Effector CD8-positive, alpha-beta T cell (primary cell): ENCODE results near the gene UTRN.

Source experiments
- DNase-seq: peaks from one replicate; lab custom pipeline; 2025; lab: John Stamatoyannopoulos, UW

Gene UTRN

GRCh38 chr6:144283646-144284477, 1.3 kb upstream of the UTRN start:
- DNase-seq: no peak

DNA sequence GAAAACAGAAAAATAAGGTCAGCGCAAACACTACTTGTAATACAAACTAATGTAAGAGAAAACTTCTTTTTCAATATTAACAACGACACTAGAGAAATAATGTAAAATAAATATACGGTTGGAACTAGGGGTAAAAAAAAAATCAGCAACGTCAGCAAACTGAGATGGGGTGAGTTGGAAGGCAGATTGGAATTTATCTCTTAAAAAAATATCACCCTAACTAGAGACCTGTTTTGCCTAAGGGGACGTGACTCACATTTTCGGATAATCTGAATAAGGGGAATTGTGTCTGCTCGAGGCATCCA, 705 bp upstream of the UTRN start:
- no peak for DNase-seq

- DNase-seq: no peak
These were observed 338 bp downstream of the UTRN start for GRCh38 chr6:144285548-144285797.

DNA sequence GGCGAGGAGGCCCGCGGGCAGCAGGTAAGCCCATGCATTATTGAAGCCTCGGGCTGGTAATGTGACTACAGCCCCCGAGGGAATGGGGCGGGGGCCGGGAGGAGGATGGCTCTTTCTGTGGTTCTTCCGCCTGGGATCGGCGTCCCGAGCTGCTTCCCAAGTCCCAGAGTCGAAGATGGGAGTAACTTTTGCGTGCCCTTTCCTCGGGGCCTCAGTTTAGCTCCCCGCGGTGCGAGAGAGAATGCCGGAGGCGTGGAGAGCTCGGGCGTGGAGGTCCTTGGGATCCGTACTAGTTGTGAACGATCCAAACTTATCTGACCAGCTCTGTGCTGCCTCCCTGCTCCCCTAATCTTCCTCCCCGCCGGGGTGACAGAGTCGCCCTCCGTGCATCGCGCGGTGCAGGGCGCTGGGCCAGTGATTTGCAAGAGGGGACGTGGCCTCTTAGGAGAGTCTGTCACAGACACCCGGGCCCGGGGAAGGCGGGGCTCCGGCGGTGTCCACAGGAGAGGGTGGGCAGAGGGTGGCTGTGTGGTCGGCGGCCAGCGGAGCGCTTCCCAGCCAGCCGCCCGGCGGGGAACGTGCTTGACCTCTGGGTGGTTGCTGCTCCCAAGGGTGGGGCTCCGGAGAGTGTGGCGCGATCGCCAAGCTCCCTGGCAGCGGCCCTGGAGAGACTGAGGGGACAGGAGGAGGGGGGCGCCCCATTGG, 815 bp downstream of the UTRN start:
- DNase-seq: peak; percentile 8

DNA sequence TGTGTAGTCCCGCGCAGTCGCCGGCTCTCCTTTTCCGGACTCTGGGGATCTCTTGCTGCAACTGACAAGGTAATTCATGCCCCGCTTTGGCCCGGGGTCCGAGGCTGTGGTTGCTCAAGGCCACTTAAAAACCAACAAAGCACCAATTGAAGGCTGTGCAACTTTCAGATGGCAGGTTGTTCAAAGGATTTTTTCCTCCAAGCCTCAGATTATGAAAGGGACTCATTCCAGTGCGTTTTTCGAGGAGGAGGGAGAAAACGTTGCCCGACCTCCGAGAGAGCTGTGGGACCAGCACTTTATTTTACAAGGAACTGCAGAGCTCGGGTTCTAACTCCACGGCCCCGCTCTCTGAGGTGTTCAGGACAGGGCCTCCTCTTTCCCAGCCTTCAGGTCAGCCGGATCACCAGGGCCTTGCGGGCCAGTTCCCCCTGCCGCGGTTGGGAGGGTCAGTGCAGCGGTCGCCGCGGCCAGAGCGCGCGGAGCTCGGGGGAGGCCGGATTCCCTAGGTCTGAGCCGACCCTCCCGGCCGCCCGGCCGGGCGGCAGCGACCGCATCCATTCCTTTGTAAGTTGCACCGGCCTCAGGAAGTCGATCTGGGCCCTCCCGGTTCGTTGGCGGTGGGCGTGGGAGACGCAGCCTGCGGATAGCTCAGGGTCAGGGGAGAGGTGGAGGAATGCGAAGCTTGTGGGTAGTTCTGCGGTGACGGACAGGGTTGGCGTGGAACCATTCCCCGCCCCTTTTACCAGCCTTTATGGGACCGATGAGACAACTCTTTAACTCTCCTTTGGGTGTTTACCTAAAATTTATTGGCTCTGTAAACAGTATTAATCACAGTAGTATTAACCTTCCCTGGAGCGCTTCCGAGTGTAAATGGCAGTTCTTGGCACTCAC, 1.6 kb downstream of the UTRN start:
- DNase-seq: no peak

GRCh38 chr6:144289006-144289405, 3.9 kb downstream of the UTRN start:
- DNase-seq: no peak

GRCh38 chr6:144292372-144292771, 7.2 kb downstream of the UTRN start:
- no peak for DNase-seq

- no peak for DNase-seq
These were observed 8.9 kb downstream of the UTRN start for GRCh38 chr6:144294016-144294415.

GRCh38 chr6:144295211-144295610, 10.1 kb downstream of the UTRN start:
- no peak for DNase-seq

DNA sequence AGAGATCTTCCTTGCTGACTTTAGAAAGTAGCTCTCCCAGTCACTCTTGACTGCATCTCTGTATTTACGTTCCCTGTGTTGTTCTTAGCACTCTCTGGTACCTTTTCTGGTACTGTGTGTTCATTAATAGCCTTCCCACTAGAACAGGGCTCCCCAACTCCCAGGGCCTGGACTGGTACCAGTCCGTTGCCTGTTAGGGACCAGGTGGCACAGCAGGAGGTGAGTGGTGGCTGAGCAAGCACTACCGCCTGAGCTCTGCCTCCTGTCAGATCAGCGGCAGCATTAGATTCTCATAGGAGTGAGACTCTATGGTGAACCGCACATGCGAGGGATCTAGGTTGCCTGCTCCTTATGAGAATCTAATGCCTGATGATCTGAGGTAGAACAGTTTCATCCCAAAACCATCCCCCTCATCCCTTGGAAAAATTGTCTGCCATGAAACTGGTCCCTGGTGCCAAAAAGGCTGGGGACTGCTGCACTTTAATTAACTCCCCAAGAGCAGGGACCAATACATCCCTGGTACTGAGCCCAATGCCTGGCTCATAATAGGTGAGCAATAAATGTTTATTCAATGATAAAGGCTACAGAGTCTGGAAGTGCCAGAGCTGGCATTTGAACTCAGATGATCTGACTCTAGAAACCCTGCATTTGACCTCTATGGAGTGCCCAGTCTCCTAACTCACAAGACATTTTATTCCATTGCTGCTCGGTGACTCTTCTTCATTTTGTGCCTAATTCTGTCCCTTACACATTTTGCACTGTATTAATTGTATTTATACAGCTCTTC, 11.0 kb downstream of the UTRN start:
- DNase-seq: no peak

GRCh38 chr6:144296973-144297372, 11.8 kb downstream of the UTRN start:
- DNase-seq: no peak

DNA sequence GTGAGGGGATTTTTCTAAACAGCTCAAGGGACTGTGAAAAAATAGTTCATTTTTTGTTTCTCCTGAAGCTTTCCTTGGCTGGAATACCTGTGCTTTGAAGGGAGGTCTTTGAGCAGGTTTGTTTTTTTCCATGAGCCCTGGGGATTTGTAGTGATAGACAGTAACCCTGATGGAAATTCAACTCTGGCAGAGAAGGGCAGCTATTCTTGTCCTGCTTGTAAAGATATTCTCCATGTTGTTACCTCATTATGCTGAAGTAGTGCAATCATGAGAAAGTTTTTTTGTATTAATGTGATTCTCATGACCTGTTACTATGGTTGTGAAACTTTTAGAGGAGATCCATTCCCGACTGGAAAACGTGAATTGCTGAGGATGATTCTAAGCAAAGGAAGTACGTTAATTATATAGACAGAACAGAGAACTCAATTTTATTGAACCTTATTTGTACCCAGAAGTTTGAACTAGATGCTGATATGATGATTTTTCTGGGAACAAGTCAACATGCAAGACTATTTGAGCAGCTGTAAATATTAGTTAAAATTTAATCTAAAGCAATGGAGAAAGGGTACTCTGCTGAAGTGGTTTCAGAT, 12.5 kb downstream of the UTRN start:
- DNase-seq: no peak

DNA sequence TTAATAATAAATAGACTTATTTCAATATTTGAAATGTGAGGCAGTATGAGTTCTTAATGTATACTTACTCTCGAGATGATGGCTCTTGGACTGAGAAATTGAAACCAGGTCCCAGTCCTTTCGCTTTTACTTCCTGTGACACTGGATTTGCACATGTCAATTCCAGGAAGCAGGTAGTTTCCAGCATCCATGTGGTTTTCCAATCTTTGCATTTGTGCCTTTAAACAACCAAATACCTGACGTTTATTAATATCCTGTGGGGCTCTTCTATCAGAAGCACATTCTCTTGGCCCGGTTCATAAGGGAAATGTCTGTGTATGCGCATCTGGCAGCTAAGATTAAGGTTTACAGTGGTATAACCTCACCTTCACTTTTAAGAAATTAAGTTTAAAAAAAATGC, 13.1 kb downstream of the UTRN start:
- no peak for DNase-seq

DNA sequence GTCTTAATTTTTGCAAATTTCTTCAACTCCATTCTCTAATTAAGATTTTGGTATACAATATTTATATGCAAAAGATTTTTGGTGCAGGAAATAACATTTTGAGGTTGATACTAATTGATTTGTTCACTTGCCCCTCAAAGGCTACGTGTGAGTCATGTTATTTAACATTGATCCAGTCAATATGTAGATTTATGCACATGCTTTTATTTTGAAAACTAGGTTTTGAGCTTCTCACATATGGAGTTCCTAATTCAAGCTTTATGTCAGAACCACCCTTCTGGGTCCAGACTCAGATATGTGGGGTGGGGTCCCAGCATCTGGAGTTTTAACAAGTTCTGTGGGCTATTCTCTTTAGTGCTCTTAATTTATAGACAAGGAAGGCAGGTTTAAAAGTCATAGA, 13.8 kb downstream of the UTRN start:
- DNase-seq: no peak

GRCh38 chr6:144302701-144303372, 17.7 kb downstream of the UTRN start:
- DNase-seq: no peak

DNA sequence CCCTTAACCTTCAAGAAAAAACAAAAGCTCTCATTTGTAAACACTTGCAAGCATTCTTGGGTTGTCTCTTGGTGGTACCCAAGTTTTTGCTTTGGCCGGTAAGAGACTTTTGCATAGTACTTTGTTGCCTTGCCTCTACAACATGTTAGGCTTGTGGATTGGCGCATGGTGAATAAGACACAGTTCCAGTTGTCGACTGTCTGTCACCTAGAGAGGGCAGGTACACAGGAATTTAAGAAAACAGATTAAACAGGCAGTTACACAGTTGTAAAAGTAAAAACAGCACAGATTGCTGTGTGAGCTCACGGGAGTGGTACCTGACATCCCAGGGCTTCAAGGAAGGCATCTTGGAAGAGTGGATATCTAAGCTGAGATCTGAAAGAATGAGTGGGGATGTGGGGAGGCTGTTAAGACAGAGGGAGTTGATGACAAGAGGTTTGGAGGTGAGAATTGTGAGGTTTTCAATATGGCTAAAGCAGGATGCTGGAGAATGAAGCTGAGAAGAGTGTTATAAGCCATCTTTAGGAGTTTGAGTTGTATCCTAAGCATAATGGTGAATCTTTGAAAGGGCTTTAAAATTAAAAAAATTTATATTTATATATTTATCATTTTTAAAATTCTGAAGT, 19.2 kb downstream of the UTRN start:
- DNase-seq: no peak

GRCh38 chr6:144305567-144305966, 20.4 kb downstream of the UTRN start:
- no peak for DNase-seq

GRCh38 chr6:144305985-144306384, 20.9 kb downstream of the UTRN start:
- no peak for DNase-seq

DNA sequence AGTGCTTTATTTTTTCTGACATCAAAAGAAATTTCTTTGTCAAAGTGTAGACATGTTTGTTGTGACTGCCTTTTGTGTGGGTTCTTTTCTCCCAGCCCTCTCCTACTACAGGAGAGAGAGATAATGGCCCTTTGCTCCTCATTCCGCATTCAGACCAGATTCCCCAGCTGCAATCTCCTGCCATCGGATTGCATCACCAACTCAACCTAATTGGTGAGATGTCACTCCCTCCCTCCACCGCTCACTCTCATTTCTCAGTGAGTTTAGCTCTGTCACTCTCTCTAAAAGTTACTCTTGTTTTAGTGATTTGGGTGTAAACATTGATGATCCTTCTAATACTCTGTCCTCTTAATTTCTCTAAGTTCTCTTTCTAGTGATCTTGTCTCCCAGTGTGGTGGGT, 22.7 kb downstream of the UTRN start:
- DNase-seq: no peak

DNA sequence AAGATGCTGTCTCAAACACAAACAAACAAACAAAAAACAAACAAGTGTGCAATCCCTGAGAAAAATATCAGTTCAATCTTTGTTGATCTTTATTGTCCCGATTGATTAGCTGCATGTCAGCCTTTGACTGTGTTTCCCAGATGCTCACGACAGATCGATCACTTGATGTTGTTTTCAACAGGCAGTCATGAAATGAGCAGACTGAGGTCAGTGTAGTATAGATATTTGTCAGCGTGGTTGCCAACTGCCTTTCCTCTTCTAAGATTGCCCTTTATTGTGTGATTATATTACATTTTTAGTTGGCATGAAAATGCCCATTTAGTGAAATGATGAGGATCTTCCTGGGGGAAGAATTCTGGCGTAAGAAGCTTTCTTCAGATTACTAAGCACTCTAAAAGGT, 25.6 kb downstream of the UTRN start:
- DNase-seq: no peak

DNA sequence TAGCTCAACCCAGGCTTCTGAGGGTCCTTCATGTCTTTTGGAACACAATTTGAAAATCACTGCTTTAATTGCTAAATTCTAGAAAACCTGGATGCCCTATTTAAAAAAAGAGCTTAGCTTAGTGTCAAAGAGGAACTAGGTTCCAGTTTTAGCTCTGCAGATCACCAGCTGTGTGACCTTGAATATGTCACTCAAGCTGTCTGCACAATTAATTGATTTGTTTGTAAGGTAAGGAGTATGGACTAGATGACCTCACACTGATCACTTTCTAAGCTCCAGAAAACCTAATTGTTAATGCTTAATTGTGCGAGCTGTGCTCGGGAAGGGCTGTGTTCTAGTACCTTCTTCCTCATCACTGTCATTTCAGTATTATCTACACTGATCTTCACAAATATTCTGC, 26.2 kb downstream of the UTRN start:
- no peak for DNase-seq
